ACC112 (cell line): ENCODE results near the gene SLC25A38.

Experiments used
- H2AFZ ChIP-seq: fragments of 200-600 bp; sonication (generic); one replicate; pipeline ENCODE4 v1.6.0; 2017; ENCODE audit warnings: antibody characterized with exemption, low read length; ENCODE audit not compliant: unreplicated experiment
- H3K27ac ChIP-seq: fragments of 200-600 bp; sonication (generic); 2 replicates; pipeline ENCODE4 v1.5.1; 2014; ENCODE audit warnings: low read depth, mild to moderate bottlenecking, antibody characterized with exemption, low read length, moderate library complexity
- H3K27me3 ChIP-seq: fragments of 200-600 bp; sonication (generic); 2 replicates; pipeline ENCODE4 v1.6.1; 2014; ENCODE audit warnings: mild to moderate bottlenecking, antibody characterized with exemption, low read length, moderate library complexity, mixed read lengths; ENCODE audit not compliant: insufficient read depth
- H3K36me3 ChIP-seq: fragments of 200-600 bp; sonication (generic); 2 replicates; pipeline ENCODE4 v1.6.1; 2016; ENCODE audit warnings: mild to moderate bottlenecking, antibody characterized with exemption, low read length, moderate library complexity, mixed read lengths; ENCODE audit not compliant: insufficient read depth
- H3K4me1 ChIP-seq: fragments of 200-600 bp; sonication (generic); one replicate; pipeline ENCODE4 v1.6.1; 2016; ENCODE audit warnings: low read length, mixed read lengths; ENCODE audit not compliant: insufficient read depth, unreplicated experiment, control insufficient read depth
- H3K4me3 ChIP-seq: fragments of 200-600 bp; sonication (generic); 2 replicates; pipeline ENCODE4 v1.5.1; 2014; ENCODE audit warnings: mild to moderate bottlenecking, low read depth, low read length
- H3K79me2 ChIP-seq: fragments of 200-600 bp; sonication (generic); one replicate; pipeline ENCODE4 v1.6.0; 2016; ENCODE audit warnings: low read length; ENCODE audit not compliant: control insufficient read depth, unreplicated experiment, insufficient read depth

The SLC25A38 gene

DNA sequence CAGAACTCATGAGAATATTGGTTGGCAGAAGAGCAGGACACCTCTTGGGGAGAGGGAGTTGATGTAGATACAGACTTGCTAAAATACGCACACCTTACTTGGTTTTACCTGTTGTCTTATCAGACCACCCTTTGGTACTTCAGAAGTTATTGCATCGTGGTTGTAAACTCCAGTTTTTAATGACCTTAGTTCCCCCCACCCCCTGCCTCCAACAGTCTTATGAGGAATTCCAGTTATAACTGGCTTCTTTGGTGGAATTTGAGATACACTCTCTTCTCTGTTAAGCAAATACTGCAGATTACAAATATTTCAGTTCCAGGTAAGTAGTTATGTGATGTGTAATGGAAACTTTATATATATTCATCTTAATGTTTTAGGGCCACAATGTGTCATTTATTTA lies 5.0 kb downstream of the SLC25A38 start:
- H3K27ac ChIP-seq = no peak overlapping the region
- peaks cover 50% of the 10 kb centered on the region for H3K79me2 ChIP-seq
- H3K4me3 ChIP-seq = no peak overlapping the region
- H3K4me1 ChIP-seq = peaks cover 8% of the 10 kb centered on the region
- H3K27me3 ChIP-seq = no peaks in the 10 kb centered on the region
- H2AFZ ChIP-seq = no peak overlapping the region
- H3K36me3 ChIP-seq = peaks cover 5% of the 10 kb centered on the region

DNA sequence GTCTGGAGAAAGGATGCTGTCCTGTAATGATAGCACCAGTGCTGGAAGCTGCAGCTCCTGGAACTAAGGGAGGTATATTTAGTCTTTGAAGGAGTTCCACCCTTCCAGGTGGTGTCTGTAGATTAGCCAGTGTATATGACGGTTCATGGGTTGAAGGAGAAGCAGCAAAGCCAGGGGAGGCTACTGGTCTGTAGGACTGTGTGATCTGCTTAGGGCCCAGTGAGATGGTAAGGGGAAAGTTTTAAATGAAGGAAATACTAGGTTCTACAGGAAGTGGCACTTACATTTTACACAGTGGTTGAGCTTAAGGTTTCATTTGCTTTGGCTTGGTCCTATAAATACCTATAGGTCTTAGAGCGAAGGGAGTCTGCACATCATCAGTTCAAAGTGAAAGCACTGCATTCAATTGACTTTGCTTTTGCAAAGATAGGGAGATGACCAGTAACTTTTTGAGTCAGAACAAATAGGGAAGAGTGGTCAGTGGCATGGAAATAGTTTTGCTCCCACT lies 5.6 kb downstream of the SLC25A38 start:
- Histone ChIP-seq H3K79me2 (peaks cover 50% of the 10 kb centered on the region), H3K27ac (no peak overlapping the region), H3K27me3 (no peaks in the 10 kb centered on the region), H3K36me3 (peaks cover 5% of the 10 kb centered on the region), H3K4me1 (peaks cover 8% of the 10 kb centered on the region), H3K4me3 (no peak overlapping the region), H2AFZ (no peak overlapping the region)

DNA sequence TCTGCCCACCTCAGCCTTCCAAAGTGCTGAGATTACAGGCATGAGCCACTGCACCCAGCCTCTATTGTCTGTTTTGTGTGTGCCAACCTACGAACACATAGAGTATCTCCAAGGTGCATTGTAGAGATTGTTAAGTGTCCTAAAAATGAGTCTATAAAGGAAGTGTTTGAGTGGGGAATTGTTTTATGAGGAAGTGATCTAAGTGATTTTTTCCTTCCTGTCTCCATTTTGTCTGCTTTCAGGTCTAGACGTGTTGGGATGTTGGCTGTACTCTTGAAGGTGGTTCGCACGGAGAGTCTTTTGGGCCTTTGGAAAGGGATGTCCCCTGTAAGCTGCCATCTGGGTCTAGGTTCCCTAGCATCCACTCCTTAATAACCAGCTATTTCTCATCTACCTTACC lies 7.0 kb downstream of the SLC25A38 start:
- Histone ChIP-seq H3K36me3 (peaks cover 5% of the 10 kb centered on the region), H2AFZ (no peak overlapping the region), H3K27ac (no peak overlapping the region), H3K27me3 (no peaks in the 10 kb centered on the region), H3K79me2 (peaks cover 41% of the 10 kb centered on the region), H3K4me1 (peaks cover 5% of the 10 kb centered on the region), H3K4me3 (no peak overlapping the region)

DNA sequence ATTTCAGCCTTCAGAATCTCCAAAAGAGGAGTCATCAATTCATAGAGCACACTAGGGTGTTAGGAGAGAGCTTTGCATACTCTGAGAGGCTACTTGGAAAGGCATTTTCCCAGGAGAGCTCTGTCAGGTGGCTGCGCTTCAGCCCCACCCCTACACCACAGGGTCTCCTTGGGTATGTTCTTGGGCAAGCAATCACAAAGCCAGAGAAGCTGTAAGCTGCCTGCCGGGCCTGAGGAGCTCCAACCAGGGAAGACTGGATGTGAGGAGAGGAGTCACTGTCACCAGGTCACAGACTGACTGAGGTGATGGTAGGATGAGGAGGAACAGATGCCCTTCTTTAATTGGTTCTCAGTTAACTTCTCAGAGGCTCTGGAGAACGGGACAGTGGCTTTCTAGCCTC lies 13.5 kb downstream of the SLC25A38 start:
- H3K79me2 ChIP-seq = no peaks in the 10 kb centered on the region
- H3K27me3 ChIP-seq = no peaks in the 10 kb centered on the region
- H3K27ac ChIP-seq = no peak overlapping the region
- H3K36me3 ChIP-seq = peaks cover 14% of the 10 kb centered on the region
- no peak overlapping the region for H2AFZ ChIP-seq
- no peaks in the 10 kb centered on the region for H3K4me1 ChIP-seq
- H3K4me3 ChIP-seq = no peak overlapping the region

DNA sequence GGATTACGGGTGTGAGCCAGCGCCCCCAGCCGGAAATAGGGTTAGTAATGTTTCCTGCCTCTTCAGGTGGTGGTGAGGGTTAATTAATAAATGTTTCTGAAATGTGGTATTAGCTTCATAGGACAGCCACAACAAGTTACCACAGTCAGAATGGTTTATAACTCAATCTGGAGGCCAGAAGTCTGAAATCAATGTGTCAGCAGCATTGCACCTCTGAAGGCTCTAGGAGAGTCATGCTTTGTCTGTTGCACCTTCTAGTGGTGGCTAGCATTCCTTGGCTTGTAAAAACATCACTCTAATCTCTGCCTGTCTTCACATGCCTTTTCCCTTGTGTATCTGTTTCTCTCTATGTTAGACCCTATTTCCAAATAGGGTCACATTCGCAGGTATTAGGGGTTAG lies 15.5 kb downstream of the SLC25A38 start:
- H3K36me3 ChIP-seq = peaks cover 9% of the 10 kb centered on the region
- H3K27ac ChIP-seq = no peak overlapping the region
- no peaks in the 10 kb centered on the region for H3K27me3 ChIP-seq
- H2AFZ ChIP-seq = no peak overlapping the region
- H3K4me3 ChIP-seq = no peak overlapping the region
- H3K4me1 ChIP-seq = no peaks in the 10 kb centered on the region
- H3K79me2 ChIP-seq = no peaks in the 10 kb centered on the region

DNA sequence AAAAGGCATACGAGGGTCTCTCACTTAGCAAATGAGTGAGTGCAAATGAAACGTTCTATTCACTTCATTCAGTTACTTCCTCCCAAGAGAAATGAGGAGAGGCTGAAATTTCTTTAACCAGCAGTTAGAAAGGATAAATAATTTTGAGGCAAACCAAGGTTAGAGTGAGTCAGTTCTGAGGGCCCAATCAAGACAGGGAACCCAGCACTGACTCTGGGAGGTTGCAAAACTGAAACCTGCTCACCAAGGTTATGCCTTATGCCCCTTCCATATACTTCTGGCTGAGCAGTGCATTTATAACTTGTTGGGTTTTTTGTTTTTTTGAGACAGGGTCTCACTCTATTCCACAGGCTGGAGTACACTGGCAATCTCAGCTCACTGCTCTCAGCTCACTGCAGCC lies 18.8 kb downstream of the SLC25A38 start:
- Histone ChIP-seq H3K4me1 (no peaks in the 10 kb centered on the region), H3K79me2 (peaks cover 5% of the 10 kb centered on the region), H3K27ac (no peak overlapping the region), H2AFZ (no peak overlapping the region), H3K4me3 (no peak overlapping the region), H3K36me3 (peaks cover 4% of the 10 kb centered on the region), H3K27me3 (no peaks in the 10 kb centered on the region)

DNA sequence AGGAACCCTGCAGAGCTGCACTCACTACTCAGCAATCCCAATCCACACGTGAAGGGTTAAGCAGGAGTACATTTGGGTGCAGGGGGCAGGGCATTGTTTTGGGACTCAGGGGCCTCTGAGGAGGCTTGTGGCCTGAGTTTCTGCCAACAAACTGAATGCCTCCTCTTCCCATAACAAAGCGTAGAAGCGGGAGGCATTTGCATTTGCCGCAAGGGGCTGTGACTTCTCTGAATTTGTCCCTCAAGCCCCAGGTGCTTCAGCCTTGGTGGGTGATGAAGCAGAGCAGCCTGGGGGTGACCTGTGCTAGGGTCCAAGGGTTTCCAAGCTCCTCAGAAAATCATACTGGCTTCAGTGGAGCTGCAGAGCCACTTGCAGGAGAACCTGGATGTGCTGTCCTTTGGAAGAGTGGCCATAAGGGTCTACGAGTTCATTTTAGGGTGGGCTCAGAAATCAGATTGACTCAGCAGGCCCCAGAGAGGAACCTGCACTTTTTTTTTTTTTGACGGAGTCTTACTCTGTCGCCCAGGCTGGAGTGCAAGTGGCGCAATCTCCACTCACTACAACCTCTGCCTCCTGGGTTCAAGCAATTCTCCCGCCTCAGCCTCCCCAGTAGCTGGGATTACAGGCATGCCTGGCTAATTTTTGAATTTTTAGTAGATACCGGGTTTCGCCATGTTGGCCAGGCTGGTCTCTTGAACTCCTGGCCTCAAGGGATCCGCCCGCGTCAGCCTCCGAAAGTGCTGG lies 21.9 kb downstream of the SLC25A38 start:
- Histone ChIP-seq H3K4me3 (no peak overlapping the region; the same call in 1 of the 2 replicates), H3K4me1 (peaks cover 23% of the 10 kb centered on the region), H3K27ac (no peak overlapping the region), H3K79me2 (peaks cover 35% of the 10 kb centered on the region), H2AFZ (no peak overlapping the region), H3K27me3 (no peaks in the 10 kb centered on the region), H3K36me3 (peaks cover 30% of the 10 kb centered on the region)

DNA sequence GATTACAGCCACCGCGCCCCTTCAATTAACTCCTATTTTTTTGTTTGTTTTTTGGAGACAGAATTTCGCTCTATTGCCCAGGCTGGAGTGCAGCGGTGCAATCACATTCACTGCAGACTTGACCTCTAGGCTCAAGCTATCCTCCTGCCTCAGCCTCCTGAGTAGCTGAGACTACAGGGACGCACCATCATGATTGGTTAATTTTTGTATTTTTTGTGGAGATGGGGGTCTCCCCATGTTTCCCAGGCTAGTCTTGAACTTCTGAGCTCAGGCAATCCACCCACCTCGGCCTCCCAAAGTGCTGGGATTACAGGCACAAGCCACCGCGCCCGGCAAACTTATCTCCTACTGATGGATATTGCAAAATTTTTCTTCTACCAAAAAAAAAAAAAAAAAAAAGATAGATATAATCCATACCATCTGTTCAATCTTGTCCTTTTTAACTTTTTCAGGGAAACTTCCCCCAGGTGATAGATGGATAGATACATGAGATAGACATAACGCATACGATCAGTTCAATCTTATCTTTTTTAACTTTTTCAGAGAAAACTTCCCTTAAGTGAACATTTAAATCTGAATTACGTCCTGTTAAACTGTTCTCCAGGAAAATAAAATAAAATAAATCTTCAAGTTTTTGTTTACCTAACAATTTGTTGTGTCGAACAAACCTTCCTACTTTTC lies 22.7 kb downstream of the SLC25A38 start:
- peak overlapping the region; percentile 99 for H2AFZ ChIP-seq
- peak overlapping the region; percentile 81 for H3K27ac ChIP-seq
- peaks cover 39% of the 10 kb centered on the region for H3K79me2 ChIP-seq
- no peaks in the 10 kb centered on the region for H3K27me3 ChIP-seq
- H3K36me3 ChIP-seq = peaks cover 33% of the 10 kb centered on the region
- peak overlapping the region; percentile 88 for H3K4me3 ChIP-seq
- peaks cover 27% of the 10 kb centered on the region for H3K4me1 ChIP-seq

DNA sequence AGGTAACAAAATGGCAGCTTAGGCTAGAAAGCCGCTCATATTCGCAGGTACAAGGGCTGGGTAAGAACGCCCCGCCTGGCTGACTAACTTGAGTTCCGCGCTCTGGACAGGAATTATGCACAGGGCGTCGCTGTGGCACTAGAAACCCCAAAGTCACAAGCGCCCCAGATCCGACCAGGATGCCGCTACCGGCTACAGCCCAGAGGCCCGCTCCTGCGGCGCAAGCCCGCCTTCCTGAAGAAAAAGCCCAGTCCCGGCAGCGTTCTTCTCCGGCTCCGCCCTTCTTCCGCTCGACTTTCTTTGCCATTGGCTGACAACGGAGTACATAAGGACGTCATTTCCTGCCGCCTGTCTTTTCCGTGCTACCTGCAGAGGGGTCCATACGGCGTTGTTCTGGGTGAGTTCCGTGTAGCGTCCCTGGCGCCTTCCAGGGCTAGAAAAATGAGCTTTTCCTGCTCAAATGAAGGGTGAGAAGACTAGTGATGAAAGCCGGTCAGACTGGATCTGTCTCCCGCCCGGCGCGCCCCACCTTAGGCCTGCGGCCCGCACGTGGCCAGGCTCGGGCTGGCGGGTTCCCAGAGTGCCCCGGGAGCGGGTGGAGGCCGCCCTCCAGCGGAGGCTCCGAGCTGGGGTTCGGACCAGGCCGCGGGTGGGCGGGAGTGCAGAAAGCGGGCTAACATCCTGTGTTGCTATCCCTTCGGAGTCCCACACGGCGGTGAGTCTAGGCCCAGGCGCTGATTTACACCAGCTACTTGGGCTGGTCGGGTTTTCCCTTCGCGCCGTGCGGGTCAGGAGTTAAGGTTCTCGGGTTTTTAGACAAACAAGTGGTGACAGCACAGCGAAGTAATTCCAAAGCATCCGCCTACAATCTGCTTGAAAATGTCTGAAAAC lies 23.4 kb downstream of the SLC25A38 start, which contains the start of gene RPSA:
Gene RPSA, plus strand, starts transcription at position 353 of the 891 bp plus-strand sequence. CDS start 934 bp downstream, outside the sequence.
- H3K36me3 ChIP-seq = peaks cover 38% of the 10 kb centered on the region
- H3K27me3 ChIP-seq = no peaks in the 10 kb centered on the region
- H3K79me2 ChIP-seq = peaks cover 39% of the 10 kb centered on the region
- H2AFZ ChIP-seq = peak within 1 kb of the TSS; percentile 99
- peak within 1 kb of the TSS; percentile 81 for H3K27ac ChIP-seq
- peak within 1 kb of the TSS; percentile 88 for H3K4me3 ChIP-seq
- peaks cover 27% of the 10 kb centered on the region for H3K4me1 ChIP-seq

DNA sequence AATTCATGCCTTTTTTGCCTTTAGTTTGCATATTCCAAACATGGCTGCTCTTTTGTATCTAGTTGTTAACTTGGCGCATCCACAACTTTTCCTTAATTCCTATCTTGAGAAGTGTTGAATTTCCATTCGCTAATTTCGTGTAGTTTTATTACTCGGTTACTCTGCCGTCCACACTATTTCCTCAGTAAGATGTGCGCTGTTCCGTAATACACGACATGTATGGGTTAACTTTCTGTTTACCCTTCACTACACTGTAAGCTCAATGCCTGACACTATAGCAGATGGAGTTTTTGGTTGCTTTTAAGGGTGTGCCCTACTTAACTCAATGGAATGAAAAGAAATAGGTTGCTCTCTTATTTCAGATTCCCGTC lies 24.1 kb downstream of the SLC25A38 start:
- peaks cover 40% of the 10 kb centered on the region for H3K36me3 ChIP-seq
- H3K4me3 ChIP-seq = peak overlapping the region; percentile 88
- peak overlapping the region; percentile 81 for H3K27ac ChIP-seq
- no peaks in the 10 kb centered on the region for H3K27me3 ChIP-seq
- peaks cover 27% of the 10 kb centered on the region for H3K4me1 ChIP-seq
- H2AFZ ChIP-seq = no peak overlapping the region
- peaks cover 39% of the 10 kb centered on the region for H3K79me2 ChIP-seq
